ENCODE measurements around the gene CDS1.

CDS1 gene

GRCh38 chr4:84578540-84579402, 4.2 kb upstream of the CDS1 start:
- peak; percentile 73 for TF ChIP-seq CTCF (IDR thresholded peaks at IDR 0.05; ENCODE audit: low read depth, low read length)
- DNase-seq: peak; percentile 36
- H3K4me3 ChIP-seq (ENCODE audit: low read depth, low read length): no peak overlapping the region

GRCh38 chr4:84579403-84579776, 3.5 kb upstream of the CDS1 start:
- Histone ChIP-seq H3K27me3 (peaks cover 15% of the 10 kb centered on the region), H3K4me3 (ENCODE audit: low read depth, low read length) (no peak overlapping the region), H3K9me3 (no peaks in the 10 kb centered on the region), H3K36me3 (no peaks in the 10 kb centered on the region), H3K4me1 (no peaks in the 10 kb centered on the region)
- TF ChIP-seq CTCF (IDR thresholded peaks at IDR 0.05; ENCODE audit: low read depth, low read length): no peak
- DNase-seq: no peak

More at GRCh38 chr4:84578540-84579402, 4.2 kb upstream of the CDS1 start:
- Histone ChIP-seq H3K4me1 (no peaks in the 10 kb centered on the region), H3K9me3 (no peaks in the 10 kb centered on the region), H3K27me3 (peaks cover 9% of the 10 kb centered on the region), H3K36me3 (no peaks in the 10 kb centered on the region)

- Histone ChIP-seq H3K4me1 (no peaks in the 10 kb centered on the region), H3K9me3 (no peaks in the 10 kb centered on the region), H3K4me3 (ENCODE audit: low read depth, low read length) (peak overlapping the region; percentile 73), H3K27me3 (peaks cover 24% of the 10 kb centered on the region), H3K36me3 (no peaks in the 10 kb centered on the region)
- TF ChIP-seq CTCF (IDR thresholded peaks at IDR 0.05; ENCODE audit: low read depth, low read length): no peak
- DNase-seq: peak; percentile 86
Measured at GRCh38 chr4:84582302-84582987, 482 bp upstream of the CDS1 start.

GRCh38 chr4:84583876-84584380, 1.0 kb downstream of the CDS1 start:
- no peaks in the 10 kb centered on the region for H3K36me3 ChIP-seq
- H3K4me1 ChIP-seq: no peaks in the 10 kb centered on the region
- peak overlapping the region; percentile 73 for H3K4me3 ChIP-seq (ENCODE audit: low read depth, low read length)
- no peaks in the 10 kb centered on the region for H3K9me3 ChIP-seq
- TF ChIP-seq CTCF (IDR thresholded peaks at IDR 0.05; ENCODE audit: low read depth, low read length): no peak
- peaks cover 24% of the 10 kb centered on the region for H3K27me3 ChIP-seq
- no peak for DNase-seq

GRCh38 chr4:84585251-84585650, 2.3 kb downstream of the CDS1 start:
- Histone ChIP-seq H3K27me3 (peaks cover 24% of the 10 kb centered on the region), H3K36me3 (no peaks in the 10 kb centered on the region), H3K9me3 (no peaks in the 10 kb centered on the region), H3K4me1 (no peaks in the 10 kb centered on the region), H3K4me3 (ENCODE audit: low read depth, low read length) (no peak overlapping the region)
- TF ChIP-seq CTCF (IDR thresholded peaks at IDR 0.05; ENCODE audit: low read depth, low read length): no peak
- no peak for DNase-seq

Measured in BE2C (cell line).